GM21423 (cell line): ENCODE measurements around the gene SLC4A2.

Experiments
- ATAC-seq: cut with Tn5 transposase; IDR thresholded peaks from one replicate; pipeline ENCODE4 v1.9.1; 2021; ENCODE audit warnings: mild to moderate bottlenecking, moderate library complexity; ENCODE audit not compliant: unreplicated experiment

The SLC4A2 gene

GRCh38 chr7:151079199-151079910, 20.0 kb downstream of the SLC4A2 start:
- ATAC-seq: no peak

- no peak for ATAC-seq
Measured at GRCh38 chr7:151080067-151080521, 20.7 kb downstream of the SLC4A2 start.

GRCh38 chr7:151080522-151081169, 21.3 kb downstream of the SLC4A2 start, which contains the start of gene FASTK:
FASTK (minus strand) TSS chr7:151080809; CDS start chr7:151080766, 43 bp downstream.
- ATAC-seq: peak; percentile 70

- no peak for ATAC-seq
Measured at GRCh38 chr7:151081170-151082101, 22.0 kb downstream of the SLC4A2 start.

- ATAC-seq: no peak
Measured at GRCh38 chr7:151082141-151083070, 23.0 kb downstream of the SLC4A2 start.

GRCh38 chr7:151083071-151083823, 23.9 kb downstream of the SLC4A2 start, which contains the start of gene TMUB1:
TMUB1 (minus strand) TSS chr7:151083493; CDS start chr7:151082563, 930 bp downstream.
- peak; percentile 42 for ATAC-seq

- no peak for ATAC-seq
Measured at GRCh38 chr7:151083824-151084160, 24.4 kb downstream of the SLC4A2 start.

- ATAC-seq: no peak
Measured at GRCh38 chr7:151085329-151085690, 25.9 kb downstream of the SLC4A2 start.

- ATAC-seq: peak; percentile 44
Measured at GRCh38 chr7:151085691-151086620, 26.6 kb downstream of the SLC4A2 start, which contains the start of gene AGAP3. AGAP3 (plus strand) TSS chr7:151086475; CDS start chr7:151086742, 267 bp downstream.

GRCh38 chr7:151086802-151087244, 27.4 kb downstream of the SLC4A2 start:
- ATAC-seq: no peak

- ATAC-seq: no peak
Measured at GRCh38 chr7:151087245-151088018, 28.0 kb downstream of the SLC4A2 start.

- no peak for ATAC-seq
Measured at GRCh38 chr7:151088019-151088855, 28.8 kb downstream of the SLC4A2 start.

GRCh38 chr7:151088856-151089699, 29.7 kb downstream of the SLC4A2 start:
- ATAC-seq: no peak

GRCh38 chr7:151089893-151090730, 30.7 kb downstream of the SLC4A2 start:
- ATAC-seq: no peak

GRCh38 chr7:151091003-151091402, 31.6 kb downstream of the SLC4A2 start:
- ATAC-seq: no peak
